Transverse colon (tissue), 4 donors: Measurements from ENCODE around the gene TRIB2. TPM values are rescaled to one million over a fixed set of nuclear protein-coding genes. Genes with fewer than 3 reads are reported as not detected.

Experiments used
- DNase-seq: peaks from one replicate; pipeline ENCODE4 v3.0.0-alpha.2; 2019
- H3K27ac ChIP-seq, 4 donors: fragments of 200-600 bp; sonication (generic); 2 replicates each; pipeline ENCODE4 v1.5.1; 2016 to 2018; ENCODE audit warnings: inconsistent platforms in 4 of 4
- H3K27me3 ChIP-seq: fragments of 200-600 bp; sonication (generic); 2 replicates; pipeline ENCODE4 v1.5.1; 2017; ENCODE audit warnings: inconsistent platforms
- H3K36me3 ChIP-seq, 4 donors: fragments of 200-600 bp; sonication (generic); 2 replicates each; pipeline ENCODE4 v1.5.1; 2017 to 2019; ENCODE audit warnings: inconsistent platforms in 4 of 4
- H3K4me1 ChIP-seq, 4 donors: fragments of 200-600 bp; sonication (generic); 2 replicates each; pipeline ENCODE4 v1.5.1; 2017 to 2020; ENCODE audit warnings: inconsistent platforms in 4 of 4
- H3K4me3 ChIP-seq, 4 donors: fragments of 200-600 bp; sonication (generic); 1 replicate in 1 of 4; 2 replicates in 3 of 4; pipeline versions ENCODE4 v1.5.1 to v1.6.1; 2017 to 2019; ENCODE audit warnings: inconsistent platforms in 4 of 4
- H3K9me3 ChIP-seq, 2 donors: fragments of 200-600 bp; sonication (generic); 2 replicates each; pipeline ENCODE4 v1.5.1; 2017 to 2019; ENCODE audit warnings: inconsistent platforms in 2 of 2
- EP300 ChIP-seq: sonication (generic); formaldehyde crosslinking; IDR thresholded peaks from one replicate; pipeline ENCODE4 v1.6.1; 2017; ENCODE audit warnings: antibody characterized with exemption, low read depth
- POLR2A ChIP-seq: fragments of 450-650 bp; IDR thresholded peaks from one replicate; pipeline ENCODE4 v1.6.1; 2016; ENCODE audit warnings: antibody characterized with exemption, mild to moderate bottlenecking, moderate library complexity
- POLR2AphosphoS5 ChIP-seq, 3 donors: sonication (generic); formaldehyde crosslinking; IDR thresholded peaks; one replicate each; pipeline ENCODE4 v1.6.1; 2016; ENCODE audit warnings: antibody characterized with exemption in 3 of 3
- WGBS, 2 donors: methylation state at CpG; one replicate each; pipeline ENCODE4 v1.1.5; 2018; ENCODE audit warnings: low coverage in 1 of 2; 5-methylcytosine and 5-hydroxymethylcytosine counted together
- in situ Hi-C, 4 donors: fragments of 200-750 bp; cut with MboI; loops; one replicate each; pipeline versions ENCODE4 v1.15.0 to v1.15.1; 2017; ENCODE audit warnings: low sequenced_read_pairs in 3 of 4, low pct_ligation_motif_present in 1 of 4, low pct_unique_long_range_greater_than_20kb in 1 of 4
- intact Hi-C: fragments of 100-400 bp; cut with DNase I; formaldehyde crosslinking; loops from one replicate; pipeline ENCODE4 v1.15.1; 2023; ENCODE audit warnings: low total_unique reads
- total RNA-seq, 4 donors: library from RNA; depleted of rRNA; stranded (reverse); fragments of >200 nt; gene quantifications; one replicate each; pipeline ENCODE4 v1.1.0, GENCODE V29; 2016
- TF ChIP-seq, protein P1 (sequence below), 5 experiments: fragments of 200-600 bp in 3 of 5; fragments of 450-650 bp in 2 of 5; sonication (generic) in 3 of 5; IDR thresholded peaks; 1 replicate in 2 of 5; 2 replicates in 3 of 5; pipeline ENCODE4 v1.5.1; 2016 to 2017; ENCODE audit warnings: antibody characterized with exemption in 5 of 5, inconsistent platforms in 3 of 5, mild to moderate bottlenecking in 2 of 5, moderate library complexity in 1 of 5

TRIB2 gene
- total RNA-seq, 4 donors from 2014 or later, result 14.2 to 109 (median 36.1) TPM

DNA sequence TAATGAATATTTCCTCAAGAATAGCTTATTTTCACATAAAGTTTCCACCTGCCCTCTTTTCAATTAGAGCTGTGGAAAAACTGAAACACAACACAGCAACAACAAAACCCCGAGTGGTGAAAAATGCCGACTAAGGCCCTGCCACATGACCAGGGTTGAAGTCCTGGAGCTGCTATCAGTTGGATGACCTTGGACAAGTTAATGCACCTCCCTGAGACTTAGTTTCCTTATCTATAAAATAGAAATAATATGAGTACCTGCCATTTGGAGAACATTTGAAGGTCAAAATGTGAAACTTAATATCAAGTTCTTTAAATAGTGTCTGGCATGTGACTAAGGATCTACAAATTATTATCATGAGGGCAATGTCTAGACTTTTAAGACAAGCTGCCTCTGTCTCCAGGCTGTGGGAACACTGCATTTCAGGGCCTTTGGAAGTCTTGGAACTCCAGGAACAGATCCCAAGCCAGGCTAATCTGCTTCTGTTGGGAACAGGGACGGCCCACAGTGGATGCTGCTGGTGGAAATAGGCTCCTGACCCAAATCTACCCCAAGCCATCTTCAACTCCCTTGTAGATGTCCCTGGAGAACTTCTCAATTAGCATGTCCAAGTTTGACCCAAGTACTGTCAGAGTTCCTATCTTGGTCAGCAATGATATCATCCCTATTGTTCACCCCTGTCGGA is 42.0 kb upstream of the TRIB2 start:
- Histone ChIP-seq H3K4me1 (no peaks in the 10 kb centered on the region), H3K27ac (no peak overlapping the region), H3K27me3 (no peaks in the 10 kb centered on the region), H3K9me3 (no peaks in the 10 kb centered on the region), H3K4me3 (no peak overlapping the region), H3K36me3 (no peaks in the 10 kb centered on the region)
- WGBS, 2 donors, result 76 to 88% methylated on average over 3 to 4 of the region's 4 CpGs
- intact Hi-C loops, result no loop called here
- TF ChIP-seq, protein P1, sequence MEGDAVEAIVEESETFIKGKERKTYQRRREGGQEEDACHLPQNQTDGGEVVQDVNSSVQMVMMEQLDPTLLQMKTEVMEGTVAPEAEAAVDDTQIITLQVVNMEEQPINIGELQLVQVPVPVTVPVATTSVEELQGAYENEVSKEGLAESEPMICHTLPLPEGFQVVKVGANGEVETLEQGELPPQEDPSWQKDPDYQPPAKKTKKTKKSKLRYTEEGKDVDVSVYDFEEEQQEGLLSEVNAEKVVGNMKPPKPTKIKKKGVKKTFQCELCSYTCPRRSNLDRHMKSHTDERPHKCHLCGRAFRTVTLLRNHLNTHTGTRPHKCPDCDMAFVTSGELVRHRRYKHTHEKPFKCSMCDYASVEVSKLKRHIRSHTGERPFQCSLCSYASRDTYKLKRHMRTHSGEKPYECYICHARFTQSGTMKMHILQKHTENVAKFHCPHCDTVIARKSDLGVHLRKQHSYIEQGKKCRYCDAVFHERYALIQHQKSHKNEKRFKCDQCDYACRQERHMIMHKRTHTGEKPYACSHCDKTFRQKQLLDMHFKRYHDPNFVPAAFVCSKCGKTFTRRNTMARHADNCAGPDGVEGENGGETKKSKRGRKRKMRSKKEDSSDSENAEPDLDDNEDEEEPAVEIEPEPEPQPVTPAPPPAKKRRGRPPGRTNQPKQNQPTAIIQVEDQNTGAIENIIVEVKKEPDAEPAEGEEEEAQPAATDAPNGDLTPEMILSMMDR (IDR thresholded peaks at IDR 0.05), result no peak
- TF ChIP-seq POLR2A, result no peak
- TF ChIP-seq POLR2AphosphoS5 (IDR thresholded peaks at IDR 0.05), result no peak
- no peak for TF ChIP-seq EP300
- in situ Hi-C loops, result no loop called here
- DNase-seq, result no peak

DNA sequence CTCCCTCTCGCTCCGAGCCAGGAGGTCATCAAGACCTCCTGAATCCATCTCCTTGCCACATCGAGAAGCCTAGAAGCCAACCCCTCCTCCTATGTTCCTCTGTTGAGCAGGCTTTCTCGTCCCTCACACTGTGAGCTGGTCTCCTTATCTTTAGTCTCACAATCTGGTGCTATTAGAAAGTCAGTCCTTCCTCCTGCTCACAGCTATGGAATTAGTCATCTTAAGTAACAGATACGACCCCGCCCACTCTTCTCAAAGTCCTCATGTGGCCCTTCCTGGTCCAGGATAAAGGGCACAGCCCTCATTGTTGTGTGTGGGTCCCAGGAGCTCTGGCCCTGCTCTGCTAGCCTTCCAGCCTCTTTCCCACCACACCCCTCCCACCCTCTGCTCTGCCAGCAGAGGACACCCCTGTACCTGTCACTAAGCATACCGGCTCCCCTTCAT is 41.4 kb upstream of the TRIB2 start:
- H3K9me3 ChIP-seq, result no peaks in the 10 kb centered on the region
- H3K4me1 ChIP-seq, result no peaks in the 10 kb centered on the region
- no peaks in the 10 kb centered on the region for H3K27me3 ChIP-seq
- H3K4me3 ChIP-seq, result no peak overlapping the region
- H3K36me3 ChIP-seq, result no peaks in the 10 kb centered on the region
- H3K27ac ChIP-seq, result no peak overlapping the region
- no peak for DNase-seq
- WGBS, 2 donors, result 70 to 78% methylated on average over 4 to 6 of the region's 7 CpGs
- intact Hi-C loops (no loop called here), in situ Hi-C loops (no loop called here)
- TF ChIP-seq POLR2AphosphoS5 (IDR thresholded peaks at IDR 0.05) (no peak), EP300 (no peak), POLR2A (no peak)
- TF ChIP-seq, protein P1 (IDR thresholded peaks at IDR 0.05), result no peak

DNA sequence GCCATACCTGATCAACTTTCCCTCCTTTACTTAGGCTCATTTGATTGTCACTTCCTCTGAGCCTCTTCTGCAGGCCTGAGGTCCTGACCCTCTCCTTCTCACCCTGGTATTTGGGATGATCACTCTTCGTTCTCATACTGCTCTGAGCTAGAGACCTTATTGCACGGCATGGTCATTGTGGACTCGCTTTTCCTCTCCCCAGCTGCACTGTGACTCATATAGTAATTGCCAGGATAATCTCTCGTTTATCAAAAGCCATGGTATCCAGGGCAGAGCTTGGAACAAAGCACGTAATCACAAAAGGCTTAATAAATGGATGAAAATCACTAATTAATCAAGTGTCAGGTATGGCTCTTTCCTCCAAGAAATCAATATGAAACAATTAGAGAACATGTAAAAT is 40.9 kb upstream of the TRIB2 start:
- in situ Hi-C loops, result no loop called here
- WGBS, 2 donors, result 80 to 94% methylated on average over 5 of the region's 5 CpGs
- Histone ChIP-seq H3K27me3 (no peaks in the 10 kb centered on the region), H3K4me3 (no peak overlapping the region), H3K36me3 (no peaks in the 10 kb centered on the region), H3K4me1 (no peaks in the 10 kb centered on the region), H3K9me3 (no peaks in the 10 kb centered on the region), H3K27ac (no peak overlapping the region)
- DNase-seq, result no peak
- intact Hi-C loops, result no loop called here
- TF ChIP-seq, protein P1 (IDR thresholded peaks at IDR 0.05), result no peak
- TF ChIP-seq POLR2A (no peak), POLR2AphosphoS5 (IDR thresholded peaks at IDR 0.05) (no peak), EP300 (no peak)

DNA sequence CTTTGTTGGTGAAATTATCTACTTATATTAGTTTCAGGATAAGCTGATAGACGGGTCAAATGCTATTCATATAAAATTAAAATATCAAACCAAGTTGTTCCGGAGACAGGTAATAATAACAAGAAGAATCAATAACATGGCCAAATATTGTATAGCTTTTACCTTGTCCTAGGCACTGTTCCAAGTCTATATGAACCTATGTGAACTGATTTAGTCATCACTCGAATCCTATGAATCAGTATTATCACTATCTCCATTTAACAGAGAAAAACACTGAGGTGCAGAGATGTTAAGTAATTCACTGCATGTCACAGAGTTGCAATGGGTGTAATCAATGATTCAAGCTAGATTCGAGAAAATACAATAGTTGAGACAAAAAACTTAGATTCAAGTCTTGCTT is 40.0 kb upstream of the TRIB2 start:
- in situ Hi-C loops, result no loop called here
- TF ChIP-seq, protein P1 (IDR thresholded peaks at IDR 0.05), result no peak
- TF ChIP-seq POLR2AphosphoS5 (IDR thresholded peaks at IDR 0.05) (no peak), POLR2A (no peak), EP300 (no peak)
- intact Hi-C loops, result no loop called here

More for the DNA sequence above, 40.0 kb upstream of the TRIB2 start:
- no peak for DNase-seq
- Histone ChIP-seq H3K4me3 (no peak overlapping the region), H3K27me3 (no peaks in the 10 kb centered on the region), H3K4me1 (no peaks in the 10 kb centered on the region), H3K36me3 (no peaks in the 10 kb centered on the region), H3K9me3 (no peaks in the 10 kb centered on the region), H3K27ac (no peak overlapping the region)
- WGBS, 2 donors, result 81 to 95% methylated on average over 2 to 4 of the region's 4 CpGs
